GM12874 (cell line): Measurements from ENCODE around the gene CHTF8.

Experiments
- CTCF ChIP-seq: IDR thresholded peaks from 2 replicates; pipeline ENCODE4 v1.5.1; 2011; ENCODE audit warnings: low read depth, mild to moderate bottlenecking, control low read depth, low read length, moderate library complexity; ENCODE audit not compliant: insufficient read depth

Gene CHTF8

DNA sequence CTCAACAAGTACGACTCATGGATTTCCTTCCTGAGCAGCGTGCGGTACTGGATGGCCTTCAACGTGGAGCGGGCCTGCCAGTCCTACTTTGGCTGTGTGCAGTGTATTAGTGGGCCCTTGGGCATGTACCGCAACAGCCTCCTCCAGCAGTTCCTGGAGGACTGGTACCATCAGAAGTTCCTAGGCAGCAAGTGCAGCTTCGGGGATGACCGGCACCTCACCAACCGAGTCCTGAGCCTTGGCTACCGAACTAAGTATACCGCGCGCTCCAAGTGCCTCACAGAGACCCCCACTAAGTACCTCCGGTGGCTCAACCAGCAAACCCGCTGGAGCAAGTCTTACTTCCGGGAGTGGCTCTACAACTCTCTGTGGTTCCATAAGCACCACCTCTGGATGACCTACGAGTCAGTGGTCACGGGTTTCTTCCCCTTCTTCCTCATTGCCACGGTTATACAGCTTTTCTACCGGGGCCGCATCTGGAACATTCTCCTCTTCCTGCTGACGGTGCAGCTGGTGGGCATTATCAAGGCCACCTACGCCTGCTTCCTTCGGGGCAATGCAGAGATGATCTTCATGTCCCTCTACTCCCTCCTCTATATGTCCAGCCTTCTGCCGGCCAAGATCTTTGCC, 17.9 kb downstream of the CHTF8 start:
- TF ChIP-seq CTCF = no peak

- no peak for TF ChIP-seq CTCF
These were observed 19.2 kb downstream of the CHTF8 start for GRCh38 chr16:69113216-69113615.

DNA sequence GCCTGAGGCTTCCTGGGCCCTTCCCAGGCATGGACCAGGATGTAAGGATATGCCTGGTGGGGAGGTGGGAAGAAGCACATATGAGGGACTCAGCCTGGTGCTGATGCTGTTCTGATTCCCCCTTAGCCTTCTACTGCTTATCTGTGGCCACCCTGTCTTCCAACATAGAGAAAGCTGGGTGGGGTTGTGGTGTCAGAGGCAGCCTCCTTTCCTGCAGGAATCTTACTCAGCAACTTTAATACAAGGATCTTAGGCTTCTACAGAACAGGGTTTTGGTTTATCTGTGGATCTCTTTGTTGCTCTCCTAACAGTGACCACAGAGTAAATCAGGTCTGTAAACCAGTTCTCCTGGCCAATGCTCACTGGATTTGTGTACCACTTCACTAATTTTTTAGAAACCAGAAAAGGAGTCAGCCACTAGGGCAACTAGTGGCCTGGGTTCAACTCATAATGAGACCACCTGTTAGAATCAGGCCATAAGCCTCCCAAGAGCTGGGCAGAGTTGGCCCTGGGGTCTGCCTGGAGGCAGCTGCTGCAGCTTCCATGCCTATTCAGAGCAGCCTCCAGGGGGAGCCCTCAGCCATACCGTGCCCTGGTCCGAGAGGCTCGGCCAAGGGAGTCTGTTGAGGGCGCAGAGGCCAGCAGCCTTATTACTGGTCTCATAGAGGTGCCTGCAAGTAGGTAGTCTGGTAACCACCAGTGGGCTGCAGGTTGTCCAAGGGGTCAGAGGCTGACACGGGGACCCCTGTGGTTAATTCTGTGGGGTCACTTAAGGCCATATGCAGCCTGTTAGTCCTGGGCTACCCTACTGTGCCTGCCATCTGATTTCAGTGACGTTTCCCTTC, 19.9 kb downstream of the CHTF8 start:
- peak; percentile 90 for TF ChIP-seq CTCF

GRCh38 chr16:69111876-69112230, 20.5 kb downstream of the CHTF8 start:
- TF ChIP-seq CTCF = no peak

DNA sequence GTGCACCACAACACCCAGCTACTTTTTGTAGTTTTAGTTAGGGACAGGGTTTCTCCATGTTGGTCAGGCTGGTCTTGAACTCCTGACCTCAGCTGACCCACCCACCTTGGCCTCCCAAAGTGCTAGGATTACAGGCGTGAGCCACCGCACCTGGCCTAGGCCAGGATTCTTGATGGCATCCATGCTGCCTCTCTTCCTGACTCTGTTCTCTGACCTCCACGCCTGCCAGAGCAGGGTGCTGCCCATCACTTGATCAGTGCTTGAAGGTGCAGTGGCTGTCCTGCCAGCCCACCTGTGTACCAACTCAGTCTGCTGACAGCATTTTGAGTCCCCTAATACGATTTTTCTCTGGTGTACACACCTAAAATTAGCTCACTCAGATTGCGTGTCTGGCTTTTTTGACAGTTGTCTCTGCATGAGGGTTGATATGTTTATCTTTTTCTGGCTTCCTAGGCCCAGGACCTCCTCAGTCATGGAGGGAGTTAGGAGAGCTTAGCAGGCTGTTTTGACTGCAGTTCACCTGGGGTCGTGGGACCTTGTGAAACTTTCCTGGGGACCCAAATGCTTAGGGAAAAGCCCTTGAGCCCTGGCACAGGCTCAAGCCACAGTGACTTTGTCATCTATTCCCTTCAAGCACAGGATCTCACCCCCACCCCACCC, 21.0 kb downstream of the CHTF8 start:
- no peak for TF ChIP-seq CTCF

- no peak for TF ChIP-seq CTCF
These were observed 22.0 kb downstream of the CHTF8 start for GRCh38 chr16:69110406-69110805.

GRCh38 chr16:69109486-69110270, 22.7 kb downstream of the CHTF8 start:
- TF ChIP-seq CTCF = no peak
